A673 (cell line): ENCODE measurements around the gene RAB37. TPM values are rescaled to one million over a fixed set of nuclear protein-coding genes. Genes with fewer than 3 reads are reported as not detected.

Source experiments
- Bru-seq: library from RNA; stranded (reverse); fragments of 400-500 nt; gene quantifications from one replicate; lab custom pipeline; 2021; lab: Mats Ljungman, UMichigan
- BruChase-seq, 2 experiments: library from RNA; stranded (reverse); fragments of 400-500 nt; gene quantifications; one replicate each; lab custom pipeline; 2021; lab: Mats Ljungman, UMichigan
- BruUV-seq: library from RNA; stranded (reverse); fragments of 400-500 nt; replicated peaks from 2 replicates; lab custom pipeline; 2021; lab: Mats Ljungman, UMichigan
- CTCF ChIA-PET: fragments of 300-600 bp; sonication (Branson Sonifier 250); formaldehyde crosslinking; loops from one replicate; lab custom pipeline; 2022; ENCODE audit warnings: antibody characterized with exemption; lab: Charles Lee
- POLR2A ChIA-PET: fragments of 300-600 bp; sonication (Branson Sonifier 250); formaldehyde crosslinking; loops from one replicate; lab custom pipeline; 2022; ENCODE audit warnings: antibody characterized with exemption; ENCODE audit not compliant: low non-redundant PET; lab: Charles Lee
- DNase-seq: peaks from one replicate; pipeline ENCODE4 v3.0.0-alpha.2; 2015; ENCODE audit warnings: low spot score
- H3K27ac ChIP-seq: fragments of 200-600 bp; sonication (generic); 2 replicates; pipeline ENCODE4 v1.5.1; 2016; ENCODE audit warnings: mixed run types, low read depth, mild to moderate bottlenecking, mixed read lengths, antibody characterized with exemption, low read length; ENCODE audit not compliant: poor library complexity, severe bottlenecking
- H3K27me3 ChIP-seq: fragments of 200-600 bp; sonication (generic); replicated peaks from 2 replicates; pipeline ENCODE4 v1.6.1; 2017; ENCODE audit warnings: mixed run types, low read depth, mild to moderate bottlenecking, mixed read lengths, antibody characterized with exemption, low read length; ENCODE audit not compliant: insufficient read depth, poor library complexity
- H3K36me3 ChIP-seq: fragments of 200-600 bp; sonication (generic); 2 replicates; pipeline ENCODE4 v1.6.1; 2016; ENCODE audit warnings: mixed run types, mild to moderate bottlenecking, mixed read lengths, antibody characterized with exemption, low read length; ENCODE audit not compliant: insufficient read depth, poor library complexity, severe bottlenecking
- H3K4me1 ChIP-seq: fragments of 200-600 bp; sonication (generic); 2 replicates; pipeline ENCODE4 v1.6.1; 2017; ENCODE audit warnings: mixed run types, mild to moderate bottlenecking, mixed read lengths, antibody characterized with exemption, low read length; ENCODE audit not compliant: insufficient read depth, poor library complexity, severe bottlenecking
- H3K4me3 ChIP-seq: fragments of 200-600 bp; sonication (generic); 2 replicates; pipeline ENCODE4 v1.5.1; 2016; ENCODE audit warnings: low read depth, mixed run types, mild to moderate bottlenecking, mixed read lengths, low read length; ENCODE audit not compliant: poor library complexity, severe bottlenecking
- H3K9me3 ChIP-seq: fragments of 200-600 bp; sonication (generic); 2 replicates; pipeline ENCODE4 v1.6.1; 2016; ENCODE audit warnings: mixed run types, low read depth, mild to moderate bottlenecking, mixed read lengths, antibody characterized with exemption, low read length; ENCODE audit not compliant: poor library complexity, severe bottlenecking
- CTCF ChIP-seq: fragments of 300-800, 200-600 bp; sonication (generic); conservative IDR thresholded peaks from 2 replicates; pipeline ENCODE4 v1.5.1; 2017; ENCODE audit warnings: low read depth, mild to moderate bottlenecking, antibody characterized with exemption, low read length, moderate library complexity, mixed read lengths
- EZH2 ChIP-seq: fragments of 200-600 bp; sonication (generic); IDR thresholded peaks from 2 replicates; pipeline ENCODE4 v1.6.1; 2017; ENCODE audit warnings: borderline replicate concordance, low read depth, mild to moderate bottlenecking, mixed read lengths, antibody characterized with exemption, low read length; ENCODE audit not compliant: poor library complexity, severe bottlenecking
- intact Hi-C: fragments of 100-400 bp; cut with micrococcal nuclease; formaldehyde crosslinking; loops from one replicate; pipeline ENCODE4 v1.10.0; 2022; ENCODE audit not compliant: unreplicated experiment
- long read RNA-seq: library from polyadenylated mRNA; stranded (forward); transcript quantifications from one replicate; pipeline ENCODE4 v2.0.0, GENCODE V29; 2022
- total RNA-seq: library from RNA; stranded (reverse); gene quantifications from 2 replicates; pipeline ENCODE4 v1.2.3, GENCODE V29; 2021

RAB37 gene
- not detected in 2 replicates for total RNA-seq
- not detected for Bru-seq, nascent RNA
- BruChase-seq, experiment 1, labeled RNA remaining after a 2-hour chase, result percentile 2 among the genes with signal in this experiment
- BruChase-seq, experiment 2, labeled RNA remaining after a 6-hour chase, result not detected
- long read RNA-seq, result 0 reads

GRCh38 chr17:74736513-74737298 lies at the start of gene RAB37:
TSS of gene RAB37 (plus strand) at chr17:74737256. CDS start at chr17:74737273, 17 bp downstream.
- intact Hi-C loops, result loop anchor here (1.0 kb wide), 1 partner anchor 79 kb away; no protein-coding TSS in a partner anchor
- Histone ChIP-seq H3K27me3 (peaks cover 63% of the 10 kb centered on the region), H3K27ac (no peak within 1 kb of the TSS), H3K4me3 (peak within 1 kb of the TSS; percentile 30), H3K36me3 (no peaks in the 10 kb centered on the region), H3K9me3 (no peaks in the 10 kb centered on the region), H3K4me1 (peaks cover 16% of the 10 kb centered on the region)
- TF ChIP-seq EZH2, result peak; percentile 75
- TF ChIP-seq CTCF, result peak; percentile 59
- CTCF ChIA-PET, result interaction anchor here (0.5 to 2.9 kb wide), 9 partner anchors 9 to 303 kb away, joined by 3 to 19 read pairs (median 4); partner anchors contain the start of gene FDXR
- BruUV-seq, result no TSS peak
- DNase-seq, result no peak
- POLR2A ChIA-PET, result interaction anchor here (0.6 kb wide), 1 partner anchor 170 kb away, joined by 3 read pairs; no protein-coding TSS in a partner anchor

- Histone ChIP-seq H3K27me3 (peaks cover 58% of the 10 kb centered on the region), H3K4me1 (no peaks in the 10 kb centered on the region), H3K27ac (no peak overlapping the region), H3K9me3 (no peaks in the 10 kb centered on the region), H3K4me3 (no peak overlapping the region), H3K36me3 (no peaks in the 10 kb centered on the region)
- DNase-seq, result no peak
- intact Hi-C loops, result no loop called here
- POLR2A ChIA-PET, result no interaction called here
- TF ChIP-seq EZH2 (no peak), CTCF (no peak)
- CTCF ChIA-PET, result no interaction called here
- no TSS peak for BruUV-seq
Measured at GRCh38 chr17:74687886-74688285, 49.2 kb upstream of the RAB37 start.

- no peak for DNase-seq
- TF ChIP-seq EZH2 (no peak), CTCF (no peak)
- Histone ChIP-seq H3K4me1 (no peaks in the 10 kb centered on the region), H3K27ac (no peak overlapping the region), H3K4me3 (no peak overlapping the region), H3K27me3 (peaks cover 63% of the 10 kb centered on the region), H3K36me3 (no peaks in the 10 kb centered on the region), H3K9me3 (no peaks in the 10 kb centered on the region)
- ChIA-PET POLR2A (no interaction called here), CTCF (no interaction called here)
- intact Hi-C loops, result no loop called here
- no TSS peak for BruUV-seq
Measured at GRCh38 chr17:74690409-74690825, 46.6 kb upstream of the RAB37 start.
